H1 (cell line): ENCODE data around the gene KRT7. TPM values are rescaled to one million over a fixed set of nuclear protein-coding genes. Genes with fewer than 3 reads are reported as not detected.

Experiments used
- BCL11A ChIP-seq, 2 experiments: IDR thresholded peaks; one replicate each; pipeline ENCODE4 v1.6.1; 2011; ENCODE audit warnings: low read depth in 2 of 2, low read length in 2 of 2, mild to moderate bottlenecking in 2 of 2
- CHD7 ChIP-seq: fragments of 300-600 bp; sonication (generic); IDR thresholded peaks from 2 replicates; pipeline ENCODE4 v1.7.1; 2012; ENCODE audit warnings: low read length, moderate library complexity, mild to moderate bottlenecking, inconsistent platforms; ENCODE audit not compliant: insufficient replicate concordance
- MAFK ChIP-seq: IDR thresholded peaks from 2 replicates; pipeline ENCODE4 v1.6.1; 2012; ENCODE audit warnings: low read depth, mild to moderate bottlenecking, improper control_type of control experiment, low read length
- RFX5 ChIP-seq: IDR thresholded peaks from 2 replicates; pipeline ENCODE4 v1.6.1; 2011; ENCODE audit warnings: low read depth, low read length, improper control_type of control experiment, borderline replicate concordance
- SIX5 ChIP-seq: IDR thresholded peaks from 2 replicates; pipeline ENCODE4 v1.6.1; 2011; ENCODE audit warnings: mild to moderate bottlenecking, low read depth, low read length
- polyA plus RNA-seq, 7 experiments: library from polyadenylated mRNA; depleted of rRNA in 3 of 7; stranded (reverse) in 5 of 7; unstranded in 2 of 7; fragments of >200 nt in 5 of 7; fragments of 200-250 nt in 2 of 7; gene quantifications; 1 replicate in 5 of 7; 2 replicates in 1 of 7; 4 replicates in 1 of 7; pipeline versions ENCODE4 v1.2.1 to v1.2.3, GENCODE V29; 2011 to 2013; ENCODE audit warnings: missing spikeins in 2 of 7, mixed read lengths in 2 of 7
- total RNA-seq: library from RNA; stranded (reverse); fragmentation: NEBNext Ultra II Directional; extraction: Animal tissue kit (Norgen Biotek cat#: 25700); gene quantifications from 2 replicates; pipeline ENCODE4 v1.2.1, GENCODE V29; 2021
- TF ChIP-seq, protein P1 (sequence below), 3 experiments: IDR thresholded peaks; 1 replicate in 2 of 3; 2 replicates in 1 of 3; pipeline versions ENCODE4 v1.5.1 to v1.6.1; 2011; ENCODE audit warnings: low read length in 3 of 3, mild to moderate bottlenecking in 3 of 3, inconsistent platforms in 2 of 3, low read depth in 1 of 3, moderate library complexity in 1 of 3; ENCODE audit not compliant: insufficient read depth in 1 of 3; ENCODE audit errors: control extremely low read depth in 1 of 3

KRT7 gene
- total and polyA plus RNA-seq, 2 of the 8 experiments (the other 6 are each of a cell fraction or from before 2014, with no cell fraction given): 13.2 to 19.0 TPM

DNA sequence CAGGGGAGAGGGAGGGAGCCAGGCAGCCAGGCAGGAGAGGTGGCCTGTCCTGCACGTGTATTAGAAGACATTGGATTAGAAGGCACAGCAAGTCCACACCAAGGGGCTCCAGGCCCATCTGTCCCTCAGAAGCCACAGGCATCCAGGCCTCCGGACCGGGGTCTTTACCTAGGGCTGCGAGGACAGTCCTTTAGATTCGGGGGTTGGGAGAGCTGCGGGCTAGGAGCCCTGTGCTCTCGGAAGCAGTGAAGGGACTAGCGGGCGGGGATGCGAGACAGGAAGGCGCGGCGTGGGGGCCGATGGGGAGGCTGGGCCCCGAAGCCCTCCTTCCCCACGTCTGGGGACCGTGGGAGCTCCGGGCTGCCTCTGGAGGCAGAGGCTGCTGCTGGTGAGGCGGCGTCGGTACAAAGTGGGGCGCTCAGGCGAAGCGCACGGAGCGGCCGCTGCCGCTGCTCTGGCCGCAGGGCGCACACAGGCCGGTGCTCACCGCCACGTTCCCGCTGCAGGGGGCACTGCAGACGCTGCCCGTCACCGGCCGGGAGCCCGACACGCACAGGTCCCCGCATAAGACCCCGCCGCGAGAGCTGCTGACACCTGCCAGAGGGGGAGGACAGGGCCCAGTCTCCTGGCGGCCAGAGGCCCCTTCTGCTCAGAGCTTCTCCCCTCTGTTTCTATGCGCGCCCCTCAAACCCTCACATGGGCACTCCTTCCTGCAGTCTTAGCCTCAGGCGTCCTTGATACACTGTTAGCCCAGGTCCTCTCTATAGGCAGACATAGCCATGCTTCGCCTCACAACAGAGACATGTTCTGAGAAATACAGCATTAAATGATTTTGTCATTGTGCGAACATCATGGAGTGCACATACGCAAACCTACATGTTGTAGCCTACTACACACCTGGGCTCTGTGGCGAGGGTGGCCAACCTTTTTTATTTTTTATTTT is 17.3 kb downstream of the KRT7 start (continued):
- TF ChIP-seq, protein P1, sequence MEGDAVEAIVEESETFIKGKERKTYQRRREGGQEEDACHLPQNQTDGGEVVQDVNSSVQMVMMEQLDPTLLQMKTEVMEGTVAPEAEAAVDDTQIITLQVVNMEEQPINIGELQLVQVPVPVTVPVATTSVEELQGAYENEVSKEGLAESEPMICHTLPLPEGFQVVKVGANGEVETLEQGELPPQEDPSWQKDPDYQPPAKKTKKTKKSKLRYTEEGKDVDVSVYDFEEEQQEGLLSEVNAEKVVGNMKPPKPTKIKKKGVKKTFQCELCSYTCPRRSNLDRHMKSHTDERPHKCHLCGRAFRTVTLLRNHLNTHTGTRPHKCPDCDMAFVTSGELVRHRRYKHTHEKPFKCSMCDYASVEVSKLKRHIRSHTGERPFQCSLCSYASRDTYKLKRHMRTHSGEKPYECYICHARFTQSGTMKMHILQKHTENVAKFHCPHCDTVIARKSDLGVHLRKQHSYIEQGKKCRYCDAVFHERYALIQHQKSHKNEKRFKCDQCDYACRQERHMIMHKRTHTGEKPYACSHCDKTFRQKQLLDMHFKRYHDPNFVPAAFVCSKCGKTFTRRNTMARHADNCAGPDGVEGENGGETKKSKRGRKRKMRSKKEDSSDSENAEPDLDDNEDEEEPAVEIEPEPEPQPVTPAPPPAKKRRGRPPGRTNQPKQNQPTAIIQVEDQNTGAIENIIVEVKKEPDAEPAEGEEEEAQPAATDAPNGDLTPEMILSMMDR (IDR thresholded peaks at IDR 0.05; ENCODE audit: control extremely low read depth in 1 of 3, insufficient read depth in 1 of 3, low read depth in 1 of 3, low read length in 3 of 3): peak in 2 of 3 experiments; percentile 23 to 40; a peak in 3 of 4 replicates
- no peak for TF ChIP-seq MAFK
- no peak for TF ChIP-seq RFX5
- TF ChIP-seq BCL11A (IDR thresholded peaks at IDR 0.05; ENCODE audit: low read depth in 2 of 2, low read length in 2 of 2): no peak
- no peak for TF ChIP-seq CHD7
- no peak for TF ChIP-seq SIX5
